Measurements from ENCODE around the gene FAM53A.

Gene FAM53A

DNA sequence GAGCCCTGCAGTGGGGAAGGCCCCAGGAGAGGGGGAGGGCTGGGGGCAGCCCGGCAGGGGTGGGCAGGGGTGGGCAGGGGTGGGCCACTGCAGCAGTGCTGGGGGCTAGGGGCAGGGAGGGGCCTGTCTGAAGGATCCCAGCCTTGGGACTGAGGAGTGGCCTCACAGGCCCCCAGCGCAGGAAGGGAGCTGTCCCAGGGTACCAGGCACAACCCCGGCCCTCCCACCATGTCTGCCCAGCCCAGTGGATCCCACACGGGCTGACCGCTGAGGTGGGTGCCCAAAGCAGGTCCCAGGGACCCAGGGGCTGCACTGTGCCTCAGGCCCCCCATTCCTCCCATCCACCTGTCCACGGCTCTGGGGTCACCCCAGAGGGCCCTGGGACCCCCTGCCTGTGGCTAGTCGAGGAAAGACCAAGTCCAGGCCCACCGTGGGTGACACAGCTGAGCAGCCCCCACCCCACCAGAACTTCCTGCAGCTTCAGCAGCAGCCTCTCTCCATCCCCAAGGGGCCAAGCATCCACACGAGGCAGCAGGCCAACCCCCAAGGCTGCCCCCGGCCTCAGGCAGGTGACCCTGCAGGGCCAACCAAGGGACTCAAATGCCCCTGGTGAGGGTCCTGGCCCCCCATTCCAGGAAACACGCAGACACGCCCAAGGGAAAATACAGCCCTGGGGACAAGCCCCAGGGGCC is 46.4 kb downstream of the FAM53A start:
- no peak for DNase-seq

DNA sequence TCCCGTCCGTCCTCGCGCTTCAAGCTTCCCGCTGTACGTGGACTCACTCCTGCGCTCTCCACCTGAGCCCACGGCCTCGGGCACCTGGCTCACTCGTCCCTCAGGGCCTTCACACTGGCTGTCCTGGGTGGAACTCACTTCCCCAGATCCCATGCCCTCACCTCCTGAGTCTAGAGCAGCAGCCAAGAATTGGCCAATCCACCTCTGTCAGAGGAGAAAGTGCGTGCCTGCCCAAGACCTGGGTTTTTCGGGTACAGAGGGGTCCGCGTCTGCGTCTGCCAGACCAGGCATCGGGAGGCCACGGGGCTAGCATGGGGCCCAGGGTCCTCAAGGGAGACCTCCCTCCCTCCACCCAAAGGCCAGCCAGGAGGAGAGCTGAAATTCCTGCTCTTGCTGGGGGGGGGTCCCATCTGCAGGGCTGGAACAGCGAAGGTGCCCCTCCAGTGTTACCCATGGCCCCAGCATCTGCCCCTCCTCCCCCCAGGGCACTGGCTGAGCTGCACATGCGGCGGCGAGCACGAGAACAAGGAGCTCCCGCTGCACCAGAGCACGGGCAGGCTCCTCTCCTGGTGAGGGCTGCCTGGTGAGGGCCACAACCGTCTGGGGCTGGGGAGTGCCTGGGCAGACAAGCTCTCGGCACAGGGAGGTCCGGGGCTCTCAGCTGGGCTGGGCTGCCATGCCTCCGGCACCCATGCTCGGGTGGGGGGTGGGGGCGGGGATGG is 47.5 kb downstream of the FAM53A start:
- no peak for DNase-seq

DNA sequence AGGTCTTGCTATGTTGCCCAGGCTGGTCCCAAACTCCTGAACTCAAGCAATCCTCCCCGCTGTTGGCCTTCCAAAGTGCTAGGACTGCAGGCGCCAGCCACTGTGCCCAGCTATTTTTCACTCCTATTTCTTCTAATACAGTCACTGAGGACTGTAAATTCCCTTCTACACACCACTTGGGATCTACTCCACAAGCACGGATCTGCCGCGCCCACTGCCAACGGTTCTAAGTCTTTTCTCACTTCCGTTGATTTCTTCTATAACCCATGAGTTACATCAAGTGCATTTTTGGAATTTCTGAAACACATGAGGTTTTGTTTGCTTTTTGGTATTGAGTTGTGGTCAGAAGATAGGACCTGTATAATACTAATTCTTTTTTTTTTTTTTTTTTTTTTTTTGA is 48.6 kb downstream of the FAM53A start:
- no peak for DNase-seq

DNA sequence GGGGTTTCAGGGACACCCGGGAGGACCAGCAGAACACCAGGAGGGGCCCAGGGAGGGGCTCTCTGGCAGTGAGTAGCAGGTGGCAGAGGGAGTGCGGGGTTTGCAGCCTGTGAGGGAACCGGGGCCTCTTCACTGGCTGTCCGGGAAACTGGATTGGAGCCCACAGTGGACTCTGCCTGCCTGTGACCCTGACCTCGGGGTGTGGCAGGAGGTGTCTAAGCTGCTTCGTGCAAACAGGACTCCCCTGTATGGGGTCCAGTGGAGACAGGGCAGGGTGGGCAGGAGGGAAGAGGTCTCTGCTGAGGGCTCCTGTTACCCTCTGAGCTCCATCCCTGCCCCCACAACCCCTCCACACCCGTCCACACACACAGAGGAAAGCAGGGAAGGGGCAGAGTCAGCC is 50.1 kb downstream of the FAM53A start:
- no peak for DNase-seq

DNA sequence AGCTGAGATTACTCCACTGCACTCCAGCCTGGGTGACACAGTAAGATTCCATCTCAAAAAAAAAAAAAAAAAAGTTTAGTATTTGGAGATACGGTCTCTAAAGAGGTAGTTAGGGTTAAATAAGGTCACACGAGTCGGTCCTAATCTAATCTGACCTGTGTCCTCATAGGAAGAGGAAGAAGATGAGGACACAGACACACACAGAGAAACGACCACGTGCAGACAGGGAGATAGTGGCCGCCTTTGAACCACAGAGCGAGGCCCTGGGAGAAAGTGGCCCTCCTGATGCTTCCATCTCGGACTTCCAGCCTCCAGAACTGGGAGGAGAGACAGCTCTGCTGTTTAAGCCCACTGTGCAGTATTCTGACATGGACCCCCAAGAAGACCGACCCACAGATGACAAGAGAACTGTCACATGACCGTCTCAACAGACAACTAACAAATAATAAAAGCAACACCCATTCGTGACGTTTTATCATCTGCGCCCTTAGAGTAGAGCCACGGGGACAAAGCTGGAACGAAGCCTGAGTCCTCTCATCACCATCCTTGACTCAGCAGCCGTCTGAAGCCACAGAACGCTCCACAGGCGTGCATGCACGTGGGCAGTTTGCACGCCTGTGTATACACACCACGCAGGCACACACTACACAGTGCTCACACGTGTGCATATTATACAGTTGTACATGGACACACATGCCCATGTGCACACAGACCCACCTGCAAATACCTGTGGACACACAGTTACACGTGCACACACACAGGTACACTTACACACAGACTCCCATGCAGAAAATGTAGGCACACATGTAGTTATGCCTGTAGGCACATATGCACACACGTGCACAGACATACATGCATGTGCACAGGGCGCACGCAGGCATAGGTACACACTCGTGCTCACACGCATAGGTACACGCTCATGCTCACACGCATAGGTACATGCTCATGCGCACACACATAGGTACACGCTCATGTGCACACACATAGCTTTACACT is 51.7 kb downstream of the FAM53A start:
- no peak for DNase-seq

DNA sequence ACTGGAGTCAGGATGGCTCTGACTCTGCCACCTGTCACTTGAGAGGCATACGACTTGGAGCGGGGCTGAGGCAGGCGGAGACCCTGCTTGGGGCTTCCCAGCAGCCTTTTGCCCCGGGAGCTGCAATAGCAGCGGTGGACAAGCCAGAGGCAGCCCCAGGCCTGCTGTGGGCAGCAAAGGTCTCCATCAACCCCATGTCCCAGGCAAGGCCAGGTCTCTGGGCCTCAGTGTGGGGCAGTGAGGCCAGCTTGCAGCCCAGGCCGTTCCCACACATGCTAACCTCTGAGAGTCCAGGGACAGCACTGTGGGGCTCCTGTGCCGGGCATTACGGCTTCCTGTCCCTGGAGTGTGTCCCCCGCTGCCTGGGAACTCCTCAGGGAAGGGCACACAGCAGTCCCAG is 53.0 kb downstream of the FAM53A start:
- no peak for DNase-seq

DNA sequence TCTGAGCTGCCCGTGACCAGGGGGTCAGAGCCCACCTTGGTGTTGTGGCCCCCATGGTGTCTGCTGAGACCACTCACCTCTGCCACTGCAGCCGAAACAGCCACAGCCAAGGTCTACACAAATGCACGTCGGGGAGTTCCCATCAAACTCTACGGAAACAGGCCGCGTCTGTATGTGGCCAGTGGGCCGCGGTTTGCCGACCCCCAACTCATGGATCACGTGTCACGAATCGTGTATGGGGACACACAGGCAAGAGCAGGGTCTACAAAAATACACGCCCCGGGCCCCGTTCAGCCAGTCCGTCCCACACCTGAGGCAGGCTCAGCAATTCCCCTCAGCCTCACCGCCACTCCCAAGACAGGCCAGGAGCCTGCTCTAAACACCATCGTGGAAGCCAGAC is 53.8 kb downstream of the FAM53A start:
- DNase-seq = no peak

DNA sequence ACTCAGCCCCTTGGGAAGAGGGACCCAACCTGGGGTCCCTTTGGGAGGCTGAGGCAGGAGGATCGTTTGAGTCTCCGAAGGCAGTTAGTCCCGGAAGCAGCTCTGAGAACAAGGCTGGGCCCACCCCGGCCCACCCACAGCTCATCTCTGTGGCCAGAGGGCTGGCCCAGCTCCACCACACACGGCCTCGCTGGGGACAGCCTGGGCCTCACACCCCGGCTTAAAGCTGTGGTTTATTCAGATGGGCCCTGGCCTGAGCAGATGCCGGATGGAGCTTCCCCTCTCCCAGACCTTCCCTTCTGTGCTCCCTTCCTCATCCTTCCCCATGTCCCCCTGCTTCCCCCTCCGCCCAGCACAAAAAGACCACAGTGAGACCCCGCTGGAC is 54.4 kb downstream of the FAM53A start:
- DNase-seq = no peak

DNA sequence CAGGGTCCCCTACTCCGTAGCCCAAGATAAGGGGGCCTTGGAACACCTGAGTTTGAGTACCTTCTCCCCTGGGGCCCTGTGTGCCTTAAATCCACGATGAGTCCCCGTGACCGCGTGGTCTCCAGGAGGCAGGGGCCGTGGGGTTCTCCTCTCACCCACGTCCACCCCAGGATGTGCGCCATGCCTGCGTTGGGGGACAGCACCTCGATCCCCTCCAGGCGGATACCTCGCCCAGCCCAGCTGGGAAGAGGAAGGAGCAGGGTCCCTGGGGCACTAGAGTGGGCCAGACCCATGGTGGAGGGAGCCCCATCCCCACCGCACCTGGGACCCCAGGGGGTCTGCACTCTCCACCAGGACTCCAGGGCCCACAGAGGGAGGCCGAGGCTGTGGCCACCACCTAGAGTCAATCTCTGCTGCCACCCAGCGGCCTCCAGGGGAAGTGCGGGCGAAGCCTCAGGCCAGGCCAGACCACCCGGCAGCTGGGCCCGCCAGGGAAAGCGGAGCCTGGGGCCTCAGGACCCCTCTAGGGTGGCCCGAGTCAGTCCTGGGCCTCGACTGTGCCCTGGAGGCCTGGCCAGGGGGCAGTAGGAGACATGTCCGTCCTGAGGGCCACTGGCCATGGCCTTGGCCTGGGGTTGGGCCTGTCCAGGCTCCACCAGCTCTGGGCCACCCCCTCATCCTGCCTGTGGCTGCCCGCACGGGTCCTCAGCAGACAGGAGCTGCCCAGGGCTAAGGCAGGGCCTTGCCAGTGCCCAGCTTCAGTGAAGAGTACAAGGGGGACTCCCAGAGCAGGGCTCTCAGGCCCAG is 55.0 kb downstream of the FAM53A start:
- peak; percentile 1 to 23 for DNase-seq

DNA sequence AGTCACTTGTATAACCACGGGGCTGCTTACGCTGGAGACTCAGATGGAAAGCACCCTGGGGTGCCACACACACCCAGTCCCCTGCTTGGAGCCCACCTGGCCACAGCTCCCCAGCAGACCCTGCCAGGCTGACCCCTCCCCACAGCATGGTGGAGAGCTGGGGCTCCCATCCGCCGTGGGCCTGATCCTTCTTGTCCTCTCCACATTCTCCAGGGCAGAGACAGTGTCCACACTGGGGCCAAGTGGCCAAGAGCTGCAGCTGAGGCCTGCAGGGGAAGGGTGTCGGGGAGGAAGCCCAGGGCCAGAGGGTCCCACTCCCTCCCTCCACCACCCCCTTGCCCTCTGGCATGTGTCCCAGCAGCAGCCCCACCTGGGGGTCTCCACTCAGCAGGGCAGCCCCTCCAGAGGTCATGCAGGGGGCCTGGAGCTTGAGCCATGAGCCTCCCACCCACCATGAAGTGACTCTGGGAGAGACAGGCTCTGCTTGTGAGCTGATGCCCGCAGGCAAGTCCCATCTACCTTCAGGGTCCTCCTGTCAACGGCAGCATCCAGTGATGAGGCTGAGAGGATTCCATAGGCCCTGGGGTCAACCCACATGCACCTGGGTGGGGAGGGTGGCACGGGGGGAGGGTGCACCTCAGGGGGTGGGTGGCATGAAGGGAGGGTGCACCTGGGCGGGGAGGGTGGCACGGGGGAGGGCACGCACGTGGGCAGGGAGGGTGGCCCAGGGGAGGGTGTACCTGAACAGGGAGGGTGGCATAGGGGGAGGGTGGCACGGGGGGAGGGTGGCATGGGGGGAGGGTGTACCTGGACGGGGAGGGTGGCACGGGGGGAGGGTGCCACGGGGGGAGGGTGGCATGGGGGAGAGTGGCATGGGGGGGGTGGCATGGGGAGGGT is 56.4 kb downstream of the FAM53A start:
- no peak for DNase-seq

DNA sequence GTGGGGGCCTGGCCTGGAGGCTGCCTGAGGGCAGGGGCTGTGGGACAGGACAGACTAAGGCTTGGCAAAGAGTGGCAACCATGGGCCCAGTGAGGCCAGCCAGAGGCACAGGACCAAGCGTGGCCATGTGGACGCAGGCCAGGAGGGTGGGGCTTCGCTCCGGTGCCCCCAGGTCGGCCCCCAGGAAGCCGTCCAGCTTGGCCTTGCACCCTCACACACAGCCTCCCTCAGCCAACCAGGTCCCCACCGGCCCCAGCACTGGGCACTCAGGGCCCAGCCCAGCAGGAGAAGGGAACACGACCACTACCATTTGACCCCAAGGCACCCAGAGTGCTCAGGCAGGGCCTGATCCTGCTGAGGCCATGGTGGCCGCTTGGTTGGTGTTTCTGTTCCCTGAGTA is 57.2 kb downstream of the FAM53A start:
- DNase-seq = no peak

DNA sequence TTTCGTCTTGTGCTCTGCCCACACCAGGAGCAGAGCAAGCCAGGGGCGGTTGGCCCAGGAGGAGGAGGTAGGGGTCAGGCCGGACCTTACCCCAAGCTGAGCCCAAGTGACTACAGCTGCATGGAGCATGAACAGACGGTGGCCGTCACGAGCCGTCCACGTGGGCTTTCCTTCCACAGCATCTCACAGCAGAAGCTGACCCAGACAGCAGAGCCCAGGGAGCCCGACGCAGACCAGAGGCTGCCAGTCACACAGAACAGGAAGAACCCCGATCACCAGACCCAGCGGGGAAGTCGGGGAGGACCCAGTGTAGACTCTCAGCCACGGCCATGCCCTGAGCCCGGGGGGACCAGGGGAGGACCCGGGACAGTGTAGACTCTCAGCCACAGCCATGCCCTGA is 58.0 kb downstream of the FAM53A start:
- DNase-seq = no peak

DNA sequence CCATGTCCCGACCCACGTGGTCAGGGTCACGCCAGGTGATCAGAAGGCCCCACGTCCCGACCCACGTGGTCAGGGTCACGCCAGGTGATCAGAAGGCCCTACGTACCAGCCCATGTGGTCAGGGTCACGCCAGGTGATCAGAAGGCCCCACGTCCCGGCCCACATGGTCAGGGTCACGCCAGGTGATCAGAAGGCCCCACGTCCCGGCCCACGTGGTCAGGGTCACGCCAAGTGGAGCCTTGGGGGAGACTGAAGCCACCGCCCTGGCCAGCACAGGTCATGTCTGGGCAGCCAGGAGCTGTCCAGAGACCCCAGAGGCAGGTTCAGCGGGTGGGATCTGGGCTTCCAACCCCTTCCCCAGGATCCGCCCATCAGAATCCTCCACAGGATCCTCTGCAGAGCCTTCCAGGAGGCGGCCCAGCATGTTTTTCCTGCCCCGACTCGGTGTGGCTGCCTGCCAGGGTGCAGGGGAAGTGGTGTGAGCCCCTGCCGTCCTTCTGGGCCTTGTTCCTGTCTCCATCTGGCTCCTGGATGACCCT is 58.4 kb downstream of the FAM53A start:
- DNase-seq = no peak

DNA sequence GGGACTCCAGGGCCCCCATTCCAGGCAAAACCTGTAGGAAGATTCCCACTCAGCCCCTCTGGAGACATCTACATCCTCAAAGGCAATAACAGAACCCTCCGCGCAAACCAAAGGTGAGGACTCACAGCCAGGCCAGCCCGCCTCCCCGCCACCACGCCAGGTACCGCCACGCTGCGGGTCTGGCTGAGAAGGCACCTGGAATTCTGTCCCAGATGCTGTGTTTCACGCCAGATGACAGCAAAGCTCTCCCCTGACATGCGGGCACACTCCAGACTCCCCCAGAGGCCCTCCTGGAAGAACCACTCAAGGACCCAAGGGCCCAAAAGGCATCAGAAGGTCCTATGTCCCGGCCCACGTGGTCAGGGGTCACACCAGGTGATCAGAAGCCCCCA is 59.6 kb downstream of the FAM53A start:
- DNase-seq = no peak

DNA sequence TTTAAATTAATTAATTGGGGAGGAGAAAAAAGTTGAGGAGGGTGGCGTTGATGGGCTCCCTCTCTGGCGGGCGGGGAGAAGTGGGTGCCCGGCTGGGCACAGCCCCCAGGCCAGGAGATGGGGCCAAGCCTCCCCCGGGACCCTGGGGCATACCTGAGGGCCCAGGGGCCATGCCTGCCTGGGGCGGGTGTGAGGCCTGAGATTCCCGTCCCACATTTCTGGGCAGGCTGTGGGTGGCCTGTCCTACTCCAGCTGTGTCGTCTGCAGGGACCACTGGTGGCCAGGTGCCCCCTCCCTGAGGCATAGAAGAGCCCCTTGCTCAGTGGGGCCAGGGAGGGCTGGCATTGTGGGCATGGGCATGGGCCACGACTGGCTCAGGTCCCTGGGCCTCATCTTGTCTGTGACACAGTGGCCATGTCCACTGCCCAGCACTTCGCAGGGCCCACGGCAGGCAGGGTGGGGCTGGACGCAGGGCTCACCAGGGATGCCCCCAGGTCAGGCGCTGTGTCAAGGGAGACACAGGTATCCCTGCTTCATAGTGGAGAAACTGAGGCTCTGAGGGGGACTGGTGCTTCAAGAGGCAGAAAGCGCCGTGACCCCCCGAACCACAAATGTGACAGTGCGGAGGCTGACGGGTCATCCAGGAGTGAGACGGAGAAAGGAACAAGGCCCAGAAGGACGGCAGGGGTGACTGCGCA is 60.1 kb downstream of the FAM53A start:
- DNase-seq = no peak

DNA sequence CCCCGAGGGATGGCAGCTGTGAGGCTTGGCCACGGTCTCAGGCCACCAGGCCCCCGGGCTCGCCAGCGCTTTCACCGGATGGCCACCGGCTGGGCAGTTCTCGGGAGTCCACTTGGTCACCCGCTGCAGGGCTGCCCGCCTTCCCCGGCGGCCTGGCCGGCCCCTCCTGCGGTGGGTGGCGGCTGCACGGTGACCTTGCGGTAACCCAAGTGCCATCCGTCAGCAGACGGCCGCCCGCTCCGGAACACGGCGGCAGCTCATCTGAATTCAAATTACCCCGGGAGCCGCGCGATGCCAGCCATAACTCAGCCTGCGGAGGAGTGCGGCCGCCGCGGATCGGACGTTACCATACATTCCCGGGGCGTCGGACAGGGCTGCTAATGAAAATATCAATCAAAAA is 60.7 kb downstream of the FAM53A start:
- no peak for DNase-seq

DNA sequence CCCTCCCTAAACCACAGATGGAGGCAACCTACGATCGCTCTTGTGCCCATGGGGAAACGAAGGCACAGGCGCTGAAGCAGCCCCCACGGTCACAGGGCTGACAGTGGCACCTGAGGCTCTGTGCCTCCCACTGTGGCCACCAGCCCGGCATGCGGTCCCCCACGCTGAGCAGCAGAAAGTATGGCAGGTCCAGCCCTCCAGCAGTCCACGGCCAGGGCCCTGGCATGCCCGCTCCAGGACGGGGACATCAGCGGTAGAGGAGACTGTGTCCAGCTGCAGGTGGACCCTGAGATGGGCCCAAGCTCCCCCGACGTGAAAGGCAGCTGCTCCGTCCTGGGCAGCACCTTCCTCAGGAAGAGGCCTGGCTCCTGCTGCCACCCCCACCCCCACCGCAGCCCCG is 61.2 kb downstream of the FAM53A start:
- no peak for DNase-seq

DNA sequence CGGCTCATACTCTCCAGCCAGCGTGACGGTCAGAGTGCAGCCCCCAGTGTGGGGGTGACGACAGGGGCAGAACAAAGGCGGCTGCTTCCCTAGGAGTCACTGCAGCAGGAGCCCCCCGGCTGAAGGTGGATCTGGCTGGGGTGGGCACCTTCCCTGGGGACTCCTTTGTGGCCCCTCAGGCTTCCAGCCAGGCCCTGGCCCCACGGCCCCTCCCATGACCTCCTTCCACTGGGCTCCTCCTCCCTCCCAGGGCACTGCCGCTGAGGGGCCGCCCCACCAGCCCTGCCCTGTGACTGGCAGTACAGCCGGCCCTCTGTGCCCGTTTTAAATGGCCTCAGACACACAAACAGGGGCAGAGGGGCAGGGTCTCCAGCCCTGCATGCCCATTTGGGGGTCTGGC is 61.9 kb downstream of the FAM53A start:
- DNase-seq = no peak

DNA sequence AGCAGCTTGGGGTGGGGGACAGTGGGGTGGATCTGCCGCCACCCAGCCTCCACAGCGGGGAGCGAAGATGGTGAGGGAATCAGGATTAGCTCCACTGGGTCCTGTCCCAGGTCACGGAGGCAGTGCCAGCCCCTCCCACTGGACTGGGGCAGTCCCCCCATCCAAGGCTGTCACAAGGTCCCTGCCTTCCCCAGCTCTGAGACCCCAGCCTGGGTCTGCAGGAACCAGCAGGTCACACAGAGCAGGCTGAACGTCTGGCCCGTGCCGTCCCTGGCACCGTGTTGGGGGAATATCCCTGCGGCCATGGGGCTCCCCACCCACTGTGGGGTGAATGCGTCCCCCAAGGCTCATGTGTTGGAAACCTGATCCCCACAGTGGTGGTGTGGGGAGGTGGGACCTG is 62.6 kb downstream of the FAM53A start:
- DNase-seq = no peak

DNA sequence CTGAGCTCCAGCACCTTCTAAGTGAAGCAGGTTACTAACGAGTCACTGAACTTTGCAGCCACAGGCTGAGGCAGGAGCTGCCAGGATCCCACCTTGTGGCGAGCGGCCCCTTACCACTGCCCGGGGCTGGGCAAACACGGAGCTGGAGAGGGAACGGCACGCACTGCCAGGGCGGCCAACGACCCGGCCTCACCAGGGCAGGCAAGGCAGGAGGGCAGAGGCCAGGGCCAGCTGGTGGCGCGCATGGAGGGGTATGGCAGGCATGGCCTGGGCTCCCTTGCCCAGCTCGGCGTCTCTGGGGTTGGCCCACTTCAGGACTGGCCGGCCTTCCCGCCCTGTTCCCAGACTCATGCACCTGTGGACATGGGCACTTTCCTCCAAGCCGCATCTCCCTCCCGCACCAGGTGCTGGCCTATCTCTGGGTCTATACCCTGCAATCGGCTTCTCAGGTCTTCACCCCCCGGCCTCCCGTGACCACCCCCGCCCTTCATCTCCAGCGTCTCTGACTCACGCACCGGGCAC is 64.9 kb downstream of the FAM53A start:
- no peak for DNase-seq

DNA sequence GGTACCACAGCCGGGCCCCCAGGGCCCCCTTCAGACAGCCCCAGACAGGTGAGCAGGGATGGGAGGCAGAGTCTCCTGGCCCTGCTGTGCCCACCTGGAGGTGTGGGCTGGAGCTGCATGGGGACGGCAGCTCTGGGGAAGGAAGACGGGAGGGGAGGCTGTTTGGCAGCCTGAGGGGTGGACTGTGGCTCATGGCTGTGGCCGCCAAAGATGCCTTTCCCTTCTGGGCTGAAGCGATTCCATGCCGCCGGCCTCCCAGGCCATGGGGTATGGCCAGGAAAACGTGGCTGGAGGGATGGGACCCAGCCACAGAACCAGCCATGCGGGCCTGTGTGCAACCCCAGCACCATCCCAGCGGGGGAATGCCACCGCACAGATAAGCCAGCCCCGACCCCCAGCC is 65.7 kb downstream of the FAM53A start:
- no peak for DNase-seq
